Mammary epithelial cell (primary cell): ENCODE measurements around the gene CHD5.

Experiments
- EZH2 ChIP-seq: IDR thresholded peaks from 2 replicates; pipeline ENCODE4 v1.6.1; 2012; ENCODE audit warnings: low read length, inconsistent platforms, borderline replicate concordance
- TF ChIP-seq, protein P1 (sequence below), 2 donors: IDR thresholded peaks in 1 of 2; conservative IDR thresholded peaks in 1 of 2; 2 replicates each; pipeline ENCODE4 v1.5.1; 2011 to 2012; ENCODE audit warnings: inconsistent platforms in 2 of 2, low read length in 2 of 2, mild to moderate bottlenecking in 2 of 2, control low read depth in 1 of 2, low read depth in 1 of 2; ENCODE audit not compliant: insufficient read depth in 1 of 2; ENCODE audit errors: extremely low read depth in 1 of 2

GRCh38 chr1:6198646-6199297 lies 18.7 kb upstream of the CHD5 start:
- TF ChIP-seq, protein P1, sequence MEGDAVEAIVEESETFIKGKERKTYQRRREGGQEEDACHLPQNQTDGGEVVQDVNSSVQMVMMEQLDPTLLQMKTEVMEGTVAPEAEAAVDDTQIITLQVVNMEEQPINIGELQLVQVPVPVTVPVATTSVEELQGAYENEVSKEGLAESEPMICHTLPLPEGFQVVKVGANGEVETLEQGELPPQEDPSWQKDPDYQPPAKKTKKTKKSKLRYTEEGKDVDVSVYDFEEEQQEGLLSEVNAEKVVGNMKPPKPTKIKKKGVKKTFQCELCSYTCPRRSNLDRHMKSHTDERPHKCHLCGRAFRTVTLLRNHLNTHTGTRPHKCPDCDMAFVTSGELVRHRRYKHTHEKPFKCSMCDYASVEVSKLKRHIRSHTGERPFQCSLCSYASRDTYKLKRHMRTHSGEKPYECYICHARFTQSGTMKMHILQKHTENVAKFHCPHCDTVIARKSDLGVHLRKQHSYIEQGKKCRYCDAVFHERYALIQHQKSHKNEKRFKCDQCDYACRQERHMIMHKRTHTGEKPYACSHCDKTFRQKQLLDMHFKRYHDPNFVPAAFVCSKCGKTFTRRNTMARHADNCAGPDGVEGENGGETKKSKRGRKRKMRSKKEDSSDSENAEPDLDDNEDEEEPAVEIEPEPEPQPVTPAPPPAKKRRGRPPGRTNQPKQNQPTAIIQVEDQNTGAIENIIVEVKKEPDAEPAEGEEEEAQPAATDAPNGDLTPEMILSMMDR (conservative IDR thresholded peaks at IDR 0.05 in 1 of 2, IDR thresholded peaks at IDR 0.05 in 1 of 2; ENCODE audit: extremely low read depth in 1 of 2, insufficient read depth in 1 of 2, low read depth in 1 of 2, low read length in 2 of 2) = no peak
- TF ChIP-seq EZH2 = no peak
